ENCODE results near the gene UROS.

- no peak for TF ChIP-seq FOXA1 (IDR thresholded peaks at IDR 0.05)
- TF ChIP-seq NFRKB (IDR thresholded peaks at IDR 0.05), result no peak
- no peak for TF ChIP-seq SP1 (IDR thresholded peaks at IDR 0.05)
- TF ChIP-seq ARNT (IDR thresholded peaks at IDR 0.05), result no peak
- no peak for TF ChIP-seq BHLHE40 (IDR thresholded peaks at IDR 0.05; ENCODE audit: borderline replicate concordance)
- TF ChIP-seq L3MBTL2 (conservative IDR thresholded peaks at IDR 0.05), result no peak
- TF ChIP-seq ELF4 (IDR thresholded peaks at IDR 0.05), result no peak
- no peak for TF ChIP-seq HDGF (IDR thresholded peaks at IDR 0.05; ENCODE audit: borderline replicate concordance)
- no peak for TF ChIP-seq ZNF384 (IDR thresholded peaks at IDR 0.05)
Measured at GRCh38 chr10:125788156-125789034, 34.7 kb downstream of the UROS start.
